ENCODE data around the gene ERBIN. TPM values are rescaled to one million over a fixed set of nuclear protein-coding genes. Genes with fewer than 3 reads are reported as not detected.

Gene ERBIN
- total and polyA plus RNA-seq, 2 of the 13 experiments (the other 11 are each of a cell fraction or from before 2014, with no cell fraction given): 14.4 to 41.7 TPM

GRCh38 chr5:65925601-65926275 is 637 bp upstream of the ERBIN start (continued):
- TF ChIP-seq, protein P1, sequence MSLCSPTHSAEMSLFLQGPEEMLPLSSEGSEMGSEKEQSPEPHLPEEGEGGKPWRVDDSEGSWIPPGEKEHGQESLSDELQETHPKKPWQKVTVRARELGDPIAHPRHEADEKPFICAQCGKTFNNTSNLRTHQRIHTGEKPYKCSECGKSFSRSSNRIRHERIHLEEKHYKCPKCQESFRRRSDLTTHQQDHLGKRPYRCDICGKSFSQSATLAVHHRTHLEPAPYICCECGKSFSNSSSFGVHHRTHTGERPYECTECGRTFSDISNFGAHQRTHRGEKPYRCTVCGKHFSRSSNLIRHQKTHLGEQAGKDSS (CRISPR knock-in tag; IDR thresholded peaks at IDR 0.05; ENCODE audit: borderline replicate concordance, low read depth): no peak; the same call in 1 of the 2 replicates
- TF ChIP-seq FUBP1 (CRISPR knock-in tag; IDR thresholded peaks at IDR 0.05; ENCODE audit: borderline replicate concordance) (no peak), CCDC6 (CRISPR knock-in tag; IDR thresholded peaks at IDR 0.05) (no peak), NFYB (CRISPR knock-in tag; IDR thresholded peaks at IDR 0.05) (no peak), ZNF331 (CRISPR knock-in tag; IDR thresholded peaks at IDR 0.05) (peak; percentile 60), NR2F2 (IDR thresholded peaks at IDR 0.05; ENCODE audit: borderline replicate concordance, low read depth) (no peak), REPIN1 (CRISPR knock-in tag; IDR thresholded peaks at IDR 0.05; ENCODE audit: borderline replicate concordance, low read depth) (no peak; the same call in 1 of the 2 replicates), ZFP37 (CRISPR knock-in tag; IDR thresholded peaks at IDR 0.05; ENCODE audit: borderline replicate concordance) (no peak), ZNF703 (CRISPR knock-in tag; IDR thresholded peaks at IDR 0.05; ENCODE audit: borderline replicate concordance) (no peak), BCL6 (CRISPR knock-in tag; IDR thresholded peaks at IDR 0.05) (peak; percentile 61; the same call in 1 of the 2 replicates), TIGD3 (CRISPR knock-in tag; IDR thresholded peaks at IDR 0.05; ENCODE audit: borderline replicate concordance) (no peak), SATB2 (CRISPR knock-in tag; IDR thresholded peaks at IDR 0.05) (no peak), KAT2B (IDR thresholded peaks at IDR 0.05; ENCODE audit: borderline replicate concordance, low read depth, low read length) (no peak), ZNF816 (CRISPR knock-in tag; IDR thresholded peaks at IDR 0.05; ENCODE audit: borderline replicate concordance) (no peak), NPAS2 (CRISPR knock-in tag; IDR thresholded peaks at IDR 0.05; ENCODE audit: borderline replicate concordance) (no peak), PATZ1 (CRISPR knock-in tag; IDR thresholded peaks at IDR 0.05) (peak; percentile 70; the same call in 1 of the 2 replicates), ZNF615 (CRISPR knock-in tag; IDR thresholded peaks at IDR 0.05; ENCODE audit: borderline replicate concordance) (no peak), MLLT10 (CRISPR knock-in tag; IDR thresholded peaks at IDR 0.05) (no peak)
- TF ChIP-seq, protein P2, sequence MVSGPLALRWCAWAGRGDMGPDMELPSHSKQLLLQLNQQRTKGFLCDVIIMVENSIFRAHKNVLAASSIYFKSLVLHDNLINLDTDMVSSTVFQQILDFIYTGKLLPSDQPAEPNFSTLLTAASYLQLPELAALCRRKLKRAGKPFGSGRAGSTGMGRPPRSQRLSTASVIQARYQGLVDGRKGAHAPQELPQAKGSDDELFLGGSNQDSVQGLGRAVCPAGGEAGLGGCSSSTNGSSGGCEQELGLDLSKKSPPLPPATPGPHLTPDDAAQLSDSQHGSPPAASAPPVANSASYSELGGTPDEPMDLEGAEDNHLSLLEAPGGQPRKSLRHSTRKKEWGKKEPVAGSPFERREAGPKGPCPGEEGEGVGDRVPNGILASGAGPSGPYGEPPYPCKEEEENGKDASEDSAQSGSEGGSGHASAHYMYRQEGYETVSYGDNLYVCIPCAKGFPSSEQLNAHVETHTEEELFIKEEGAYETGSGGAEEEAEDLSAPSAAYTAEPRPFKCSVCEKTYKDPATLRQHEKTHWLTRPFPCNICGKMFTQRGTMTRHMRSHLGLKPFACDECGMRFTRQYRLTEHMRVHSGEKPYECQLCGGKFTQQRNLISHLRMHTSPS (CRISPR knock-in tag; IDR thresholded peaks at IDR 0.05; ENCODE audit: low read depth): peak; percentile 42; the same call in 1 of the 2 replicates

Data from HepG2 (cell line).